OCI-LY1 (cell line): ENCODE results near the gene PPCS.

Source experiments
- H2AFZ ChIP-seq: fragments of 200-600 bp; sonication (generic), shearing (Covaris generic); 2 replicates; pipeline ENCODE4 v1.6.0; 2014; ENCODE audit warnings: antibody characterized with exemption, mild to moderate bottlenecking, low read length
- H3F3A ChIP-seq: fragments of 200-600 bp; sonication (generic), shearing (Covaris generic); 2 replicates; pipeline ENCODE4 v1.6.0; 2014; ENCODE audit warnings: mild to moderate bottlenecking, antibody characterized with exemption, low read length, moderate library complexity; ENCODE audit not compliant: insufficient read depth
- H3K27ac ChIP-seq: fragments of 200-600 bp; sonication (generic); 2 replicates; pipeline ENCODE4 v1.5.1; 2014; ENCODE audit warnings: low read length, mixed run types, mild to moderate bottlenecking, low read depth; ENCODE audit not compliant: poor library complexity, severe bottlenecking
- H3K27me3 ChIP-seq: fragments of 200-600 bp; sonication (generic); 2 replicates; pipeline ENCODE4 v1.6.0; 2014; ENCODE audit warnings: antibody characterized with exemption, mild to moderate bottlenecking, low read length, moderate library complexity; ENCODE audit not compliant: insufficient read depth
- H3K36me3 ChIP-seq: fragments of 200-600 bp; sonication (generic); 2 replicates; pipeline ENCODE4 v1.6.1; 2014; ENCODE audit warnings: mild to moderate bottlenecking, antibody characterized with exemption, low read length, moderate library complexity, mixed read lengths; ENCODE audit not compliant: insufficient read depth
- H3K4me1 ChIP-seq: fragments of 200-600 bp; sonication (generic); 2 replicates; pipeline ENCODE4 v1.5.1; 2014; ENCODE audit warnings: mild to moderate bottlenecking, low read length, moderate library complexity; ENCODE audit not compliant: insufficient read depth, severe bottlenecking
- H3K4me2 ChIP-seq: fragments of 200-600 bp; sonication (generic), shearing (Covaris generic); 2 replicates; pipeline ENCODE4 v1.6.1; 2014; ENCODE audit warnings: low read length
- H3K4me3 ChIP-seq: fragments of 200-600 bp; sonication (generic); 2 replicates; pipeline ENCODE4 v1.5.1; 2014; ENCODE audit warnings: low read length, low read depth, mild to moderate bottlenecking, mixed read lengths; ENCODE audit not compliant: poor library complexity, severe bottlenecking
- H3K79me2 ChIP-seq: fragments of 200-600 bp; shearing (Covaris generic); 2 replicates; pipeline ENCODE4 v1.6.1; 2016; ENCODE audit warnings: mixed run types, low read length, mixed read lengths; ENCODE audit not compliant: insufficient read depth
- H3K9ac ChIP-seq: fragments of 200-600 bp; sonication (generic), shearing (Covaris generic); 2 replicates; pipeline ENCODE4 v1.6.1; 2014; ENCODE audit warnings: mild to moderate bottlenecking, low read length, mixed read lengths
- H3K9me2 ChIP-seq: fragments of 200-600 bp; sonication (generic), shearing (Covaris generic); 2 replicates; pipeline ENCODE4 v1.6.1; 2014; ENCODE audit warnings: low read depth, mild to moderate bottlenecking, low read length, mixed read lengths
- H3K9me3 ChIP-seq: fragments of 200-600 bp; shearing (Covaris generic); 2 replicates; pipeline ENCODE4 v1.6.1; 2014; ENCODE audit warnings: low read length, mixed read lengths
- H4K20me1 ChIP-seq: fragments of 200-600 bp; sonication (generic), shearing (Covaris generic); 2 replicates; pipeline ENCODE4 v1.6.0; 2016; ENCODE audit warnings: mild to moderate bottlenecking, low read length; ENCODE audit not compliant: insufficient read depth
- CTCF ChIP-seq: fragments of 200-600 bp; sonication (generic), shearing (Covaris generic); IDR thresholded peaks from 2 replicates; pipeline ENCODE4 v1.5.1; 2017; ENCODE audit warnings: mild to moderate bottlenecking, antibody characterized with exemption, low read length, moderate library complexity, mixed read lengths
- EZH2 ChIP-seq: fragments of 200-600 bp; sonication (generic), shearing (Covaris generic); IDR thresholded peaks from 2 replicates; pipeline ENCODE4 v1.8.0; 2017; ENCODE audit warnings: borderline replicate concordance, mixed run types, mild to moderate bottlenecking, antibody characterized with exemption, low read length, moderate library complexity, mixed read lengths

Gene PPCS

GRCh38 chr1:42504535-42505128, 48.3 kb downstream of the PPCS start:
- H3K4me2 ChIP-seq = no peak overlapping the region
- H2AFZ ChIP-seq = no peak overlapping the region
- H3K36me3 ChIP-seq = no peaks in the 10 kb centered on the region
- no peak overlapping the region for H3K27ac ChIP-seq
- H3K9ac ChIP-seq = no peak overlapping the region
- peaks cover 13% of the 10 kb centered on the region for H3K9me3 ChIP-seq
- H3K4me1 ChIP-seq = no peaks in the 10 kb centered on the region
- no peaks in the 10 kb centered on the region for H3K9me2 ChIP-seq
- no peaks in the 10 kb centered on the region for H3K27me3 ChIP-seq
- H3F3A ChIP-seq = no peaks in the 10 kb centered on the region
- no peaks in the 10 kb centered on the region for H3K79me2 ChIP-seq
- no peaks in the 10 kb centered on the region for H4K20me1 ChIP-seq
- H3K4me3 ChIP-seq = no peak overlapping the region
- TF ChIP-seq EZH2 (no peak), CTCF (no peak)

GRCh38 chr1:42506576-42506975, 50.2 kb downstream of the PPCS start:
- TF ChIP-seq CTCF (no peak), EZH2 (no peak)
- Histone ChIP-seq H3K4me3 (no peak overlapping the region), H3K4me2 (no peak overlapping the region), H2AFZ (no peak overlapping the region), H3K9ac (no peak overlapping the region), H3K27me3 (no peaks in the 10 kb centered on the region), H3K27ac (no peak overlapping the region), H3K36me3 (no peaks in the 10 kb centered on the region), H3K4me1 (no peaks in the 10 kb centered on the region), H3K79me2 (no peaks in the 10 kb centered on the region), H3F3A (no peaks in the 10 kb centered on the region), H3K9me3 (peaks cover 21% of the 10 kb centered on the region), H3K9me2 (no peaks in the 10 kb centered on the region), H4K20me1 (no peaks in the 10 kb centered on the region)
